K562 (cell line): ENCODE results near the gene SDF4. TPM values are rescaled to one million over a fixed set of nuclear protein-coding genes. Genes with fewer than 3 reads are reported as not detected.

ENCODE experiments used
- ATAC-seq: fragments of 200-7000 bp; cut with Tn5 transposase; 3 replicates; pipeline ENCODE4 v1.9.1; 2020; ENCODE audit warnings: moderate library complexity
- BruUV-seq: library from RNA; stranded (reverse); fragments of 400-500 nt; replicated peaks from 2 replicates; lab custom pipeline; 2021; lab: Mats Ljungman, UMichigan
- CTCF ChIA-PET: fragments of 300-600 bp; formaldehyde crosslinking; extraction: SDS; loops from one replicate; lab custom pipeline; 2021; ENCODE audit warnings: low intra/inter-chr PET ratio; lab: Yijun Ruan, JAX
- POLR2A ChIA-PET: fragments of 300-600, 350-650 bp; sonication (Branson Sonifier 250); formaldehyde crosslinking; extraction: SDS; loops from one replicate; lab custom pipeline; 2021; ENCODE audit warnings: antibody characterized with exemption, inconsistent platforms; lab: Yijun Ruan, JAX
- DNase-seq, 4 experiments: peaks; one replicate each; pipeline versions ENCODE4 v3.0.0 to v3.0.0-alpha.2; 2011 to 2018; ENCODE audit warnings: low spot score in 3 of 4, mixed read lengths in 3 of 4; ENCODE audit errors: extremely low read depth in 1 of 4
- FAIRE-seq: peaks from 2 replicates; lab custom pipeline; 2011; peaks lifted over from hg19 to GRCh38; lab: Jason Lieb, UNC
- H2AFZ ChIP-seq: 2 replicates; pipeline ENCODE4 v1.6.0; 2011; ENCODE audit warnings: low read depth, low read length, control low read depth, inconsistent platforms
- H3K27ac ChIP-seq: fragments of 200-600 bp; 3 replicates; pipeline ENCODE4 v1.8.0; 2011; ENCODE audit warnings: low read depth, mild to moderate bottlenecking, control low read depth, inconsistent platforms, low read length, moderate library complexity, mixed read lengths; ENCODE audit errors: extremely low read depth
- H3K27me3 ChIP-seq, 2 experiments: fragments of 300-600 bp in 1 of 2; 2 replicates in 1 of 2; 3 replicates in 1 of 2; pipeline versions ENCODE4 v1.6.0 to v1.8.0; 2011; ENCODE audit warnings: inconsistent platforms in 2 of 2, low read length in 2 of 2, mild to moderate bottlenecking in 1 of 2, mixed read lengths in 1 of 2, moderate library complexity in 1 of 2; ENCODE audit not compliant: control insufficient read depth in 2 of 2, insufficient read depth in 2 of 2
- H3K36me3 ChIP-seq: fragments of 300-600 bp; 3 replicates; pipeline ENCODE4 v1.8.0; 2011; ENCODE audit warnings: mild to moderate bottlenecking, low read length, inconsistent platforms; ENCODE audit not compliant: control insufficient read depth, insufficient read depth
- H3K4me1 ChIP-seq, 2 experiments: fragments of 200-600 bp in 1 of 2; replicated peaks in 1 of 2; 2 replicates in 1 of 2; 3 replicates in 1 of 2; pipeline versions ENCODE4 v1.5.1 to v1.8.0; 2011; ENCODE audit warnings: inconsistent platforms in 2 of 2, low read length in 2 of 2, mild to moderate bottlenecking in 1 of 2, mixed read lengths in 1 of 2, moderate library complexity in 1 of 2; ENCODE audit not compliant: control insufficient read depth in 2 of 2, insufficient read depth in 2 of 2
- H3K4me2 ChIP-seq: 2 replicates; pipeline ENCODE4 v1.6.1; 2011; ENCODE audit warnings: low read length, control low read depth, inconsistent platforms, mixed read lengths; ENCODE audit not compliant: insufficient read depth
- H3K4me3 ChIP-seq: fragments of 200-600 bp; sonication (generic), shearing (Covaris generic); 2 replicates; pipeline ENCODE4 v1.5.1; 2016; ENCODE audit warnings: control low read depth, inconsistent platforms
- H3K79me2 ChIP-seq: fragments of 200-600 bp; 3 replicates; pipeline ENCODE4 v1.8.0; 2011; ENCODE audit warnings: low read length, inconsistent platforms; ENCODE audit not compliant: control insufficient read depth, insufficient read depth
- H3K9ac ChIP-seq, 2 experiments: 2 replicates each; pipeline versions ENCODE4 v1.6.0 to v1.6.1; 2011; ENCODE audit warnings: low read depth in 2 of 2, low read length in 2 of 2, control low read depth in 1 of 2, inconsistent platforms in 1 of 2, mild to moderate bottlenecking in 1 of 2, mixed read lengths in 1 of 2; ENCODE audit not compliant: insufficient read depth in 1 of 2
- H3K9me1 ChIP-seq: one replicate; pipeline ENCODE4 v1.6.0; 2011; ENCODE audit warnings: inconsistent platforms, mild to moderate bottlenecking, low read length, moderate library complexity; ENCODE audit not compliant: control insufficient read depth, insufficient read depth
- H3K9me3 ChIP-seq: replicated peaks from 2 replicates; pipeline ENCODE4 v1.5.1; 2011; ENCODE audit warnings: low read depth, low read length, inconsistent platforms; ENCODE audit not compliant: control insufficient read depth, insufficient read depth
- H4K20me1 ChIP-seq: replicated peaks from 2 replicates; pipeline ENCODE4 v1.6.1; 2011; ENCODE audit warnings: low read length, inconsistent platforms, mixed read lengths; ENCODE audit not compliant: control insufficient read depth, insufficient read depth
- BACH1 ChIP-seq: fragments of 200-800 bp; sonication (Bioruptor generic); IDR thresholded peaks from 2 replicates; pipeline ENCODE4 v1.6.1; 2016; ENCODE audit warnings: missing genetic modification characterization, missing compliant biosample characterization
- ESRRA ChIP-seq: fragments of 450-650 bp; IDR thresholded peaks from 2 replicates; pipeline ENCODE4 v1.6.1; 2014; ENCODE audit warnings: low read depth, mild to moderate bottlenecking, moderate library complexity, borderline replicate concordance
- HNRNPK ChIP-seq: fragments of 200-400 bp; formaldehyde crosslinking; IDR thresholded peaks from one replicate; pipeline ENCODE4 v1.6.1; 2018; ENCODE audit warnings: mild to moderate bottlenecking, low read depth, low read length; ENCODE audit not compliant: poor library complexity, severe bottlenecking
- OTX1 ChIP-seq: fragments of 450-650 bp; formaldehyde crosslinking; IDR thresholded peaks from 2 replicates; pipeline ENCODE4 v1.4.0; 2022; ENCODE audit warnings: mild to moderate bottlenecking
- PHTF2 ChIP-seq: fragments of 250-450 bp; sonication (Bioruptor Pico); IDR thresholded peaks from 2 replicates; pipeline ENCODE4 v1.5.0; 2021; ENCODE audit warnings: mild to moderate bottlenecking
- POLR2H ChIP-seq: IDR thresholded peaks from 2 replicates; pipeline ENCODE4 v1.6.1; 2016; ENCODE audit warnings: missing genetic modification characterization, low read depth, mild to moderate bottlenecking, control low read depth, missing compliant biosample characterization, moderate library complexity
- SMAD4 ChIP-seq: fragments of 250-450 bp; sonication (Bioruptor Pico); conservative IDR thresholded peaks from 2 replicates; pipeline ENCODE4 v1.8.0; 2021; ENCODE audit warnings: inconsistent platforms, mild to moderate bottlenecking, moderate library complexity
- STAT5A ChIP-seq: IDR thresholded peaks from 2 replicates; pipeline ENCODE4 v1.6.1; 2012; ENCODE audit warnings: low read length, inconsistent platforms, borderline replicate concordance
- ZFP30 ChIP-seq: fragments of 250-450 bp; sonication (Bioruptor Pico); IDR thresholded peaks from 2 replicates; pipeline ENCODE4 v1.8.0; 2022; ENCODE audit warnings: moderate library complexity, mild to moderate bottlenecking, inconsistent platforms, borderline replicate concordance
- ZKSCAN3 ChIP-seq: fragments of 250-450 bp; sonication (Bioruptor Pico); IDR thresholded peaks from 2 replicates; pipeline ENCODE4 v1.4.0; 2020
- ZNF239 ChIP-seq: fragments of 250-450 bp; sonication (Bioruptor Pico); IDR thresholded peaks from 2 replicates; pipeline ENCODE4 v1.4.0; 2020; ENCODE audit warnings: mild to moderate bottlenecking
- ZNF589 ChIP-seq: fragments of 200-800 bp; sonication (Bioruptor generic); IDR thresholded peaks from 2 replicates; pipeline ENCODE4 v1.6.1; 2016; ENCODE audit warnings: low read depth, missing genetic modification characterization, missing compliant biosample characterization
- WGBS: fragments of 100-300 bp; shearing (Covaris generic); methylation state at CpG from one replicate; pipeline ENCODE4 v1.1.6; 2016; ENCODE audit warnings: low coverage, mixed read lengths; ENCODE audit not compliant: insufficient coverage; ENCODE audit errors: missing lambda C conversion rate; 5-methylcytosine and 5-hydroxymethylcytosine counted together
- in situ Hi-C: fragments of 300-500 bp; cut with MboI; formaldehyde crosslinking; loops from 4 replicates; pipeline ENCODE4 v1.15.0; 2018; ENCODE audit warnings: inconsistent platforms, mixed read lengths
- intact Hi-C: fragments of 100-400 bp; cut with micrococcal nuclease; formaldehyde crosslinking; loops from 2 replicates; pipeline ENCODE4 v1.14.2; 2022
- polyA plus RNA-seq, 8 experiments: library from polyadenylated mRNA; depleted of rRNA in 4 of 8; stranded (reverse) in 5 of 8; unstranded in 3 of 8; fragments of >200 nt; fragmentation: Nextera tagmentation in 2 of 8; fragmentation: Illumina TruSeq in 1 of 8; extraction: Ambion mirVana in 2 of 8; extraction: Trizol in 1 of 8; gene quantifications; 2 replicates each; pipeline versions ENCODE4 v1.2.1 to v1.2.3, GENCODE V29; 2011 to 2014; ENCODE audit warnings: inconsistent platforms in 1 of 8, missing spikeins in 1 of 8
- total RNA-seq, 7 experiments: library from RNA; depleted of rRNA in 6 of 7; stranded (reverse); fragments of >200 nt in 6 of 7; fragmentation: Illumina TruSeq in 2 of 7; extraction: Trizol in 2 of 7; gene quantifications; 2 replicates each; pipeline versions ENCODE4 v1.2.1 to v1.2.3, GENCODE V29; 2011 to 2021; ENCODE audit warnings: low replicate concordance in 1 of 7
- TF ChIP-seq, protein P1 (sequence below): fragments of 250-450 bp; sonication (Bioruptor Pico); IDR thresholded peaks from 2 replicates; pipeline ENCODE4 v1.5.0; 2022; ENCODE audit warnings: mild to moderate bottlenecking
- TF ChIP-seq, protein P2 (sequence below): fragments of 450-650 bp; IDR thresholded peaks from 2 replicates; pipeline ENCODE4 v1.6.1; 2016; ENCODE audit warnings: borderline replicate concordance
- TF ChIP-seq, protein P3 (sequence below): fragments of 450-650 bp; IDR thresholded peaks from 2 replicates; pipeline ENCODE4 v1.6.1; 2016; ENCODE audit warnings: mild to moderate bottlenecking

Gene SDF4
- total and polyA plus RNA-seq, 9 of the 15 experiments (the other 6 are each of a cell fraction or from before 2014, with no cell fraction given), result 0.35 to 160 (median 65.2) TPM

DNA sequence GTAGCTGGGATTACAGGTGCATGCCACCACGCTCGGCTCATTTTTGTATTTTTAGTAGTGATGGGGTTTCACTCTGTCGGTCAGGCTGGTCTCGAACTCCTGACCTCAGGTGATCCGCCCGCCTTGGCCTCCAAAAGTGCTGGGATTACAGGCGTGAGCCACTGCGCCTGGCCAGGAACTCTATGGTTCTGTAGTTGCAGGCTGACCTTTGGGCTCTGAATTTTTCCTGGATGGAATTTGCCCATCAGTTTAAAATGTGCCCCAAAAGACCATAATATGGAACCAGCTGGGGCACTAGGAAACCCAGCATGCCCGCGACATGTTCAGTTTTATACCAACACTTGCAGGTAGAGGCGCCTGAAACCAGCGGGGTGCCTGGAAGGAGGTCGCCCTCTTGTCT lies 46.8 kb upstream of the SDF4 start (continued):
- no peak for TF ChIP-seq SMAD4
- TF ChIP-seq BACH1 (tag), result no peak
- no peak for TF ChIP-seq POLR2H

DNA sequence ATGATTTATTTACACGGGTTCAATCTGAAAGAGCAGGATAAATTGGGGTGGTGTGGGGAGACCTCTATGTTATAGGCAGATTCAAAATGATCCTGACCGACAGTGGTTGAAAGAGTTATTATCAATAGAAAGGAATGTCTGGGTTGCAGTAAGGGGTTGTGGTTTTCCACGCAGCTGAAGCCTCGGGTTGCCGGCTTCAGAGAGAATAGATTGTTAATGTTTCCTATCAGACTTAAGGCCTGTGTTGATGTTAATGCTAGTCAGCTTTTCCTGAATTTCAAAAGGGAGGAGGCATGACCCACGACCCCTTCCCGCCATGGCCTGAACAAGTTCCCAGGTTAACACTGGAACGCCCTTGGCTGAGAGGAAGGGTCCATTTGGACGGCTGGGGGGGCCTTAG lies 44.0 kb upstream of the SDF4 start:
- POLR2A ChIA-PET, result interaction anchor here (2.0 kb wide), 1 partner anchor 10 kb away, joined by 6 read pairs; no protein-coding TSS in a partner anchor
- Histone ChIP-seq H3K27me3 (no peaks in the 10 kb centered on the region), H2AFZ (no peak overlapping the region), H3K9ac (no peak overlapping the region), H3K4me3 (no peak overlapping the region), H3K9me3 (no peaks in the 10 kb centered on the region), H4K20me1 (peaks cover 18% of the 10 kb centered on the region), H3K27ac (no peak overlapping the region), H3K79me2 (peaks cover 35% of the 10 kb centered on the region), H3K9me1 (peaks cover 7% of the 10 kb centered on the region), H3K36me3 (peaks cover 16% of the 10 kb centered on the region), H3K4me2 (no peak overlapping the region), H3K4me1 (peaks cover 15 to 48% of the 10 kb centered on the region in 2 experiments; a peak in 4 of 5 replicates)
- in situ Hi-C loops (no loop called here), intact Hi-C loops (no loop called here)
- CTCF ChIA-PET, result no interaction called here
- no peak for FAIRE-seq
- no peak for DNase-seq
- ATAC-seq, result no peak
- BruUV-seq, result TSS peak; percentile 47
- WGBS, result 39% methylated on average over 9 of the region's 9 CpGs
- TF ChIP-seq PHTF2 (CRISPR knock-in tag) (no peak), ZNF239 (CRISPR knock-in tag) (no peak), OTX1 (no peak), HNRNPK (no peak), SMAD4 (no peak), ZNF589 (no peak), ESRRA (no peak), ZFP30 (CRISPR knock-in tag) (no peak), STAT5A (no peak), ZKSCAN3 (CRISPR knock-in tag) (no peak)
- TF ChIP-seq, protein P1, sequence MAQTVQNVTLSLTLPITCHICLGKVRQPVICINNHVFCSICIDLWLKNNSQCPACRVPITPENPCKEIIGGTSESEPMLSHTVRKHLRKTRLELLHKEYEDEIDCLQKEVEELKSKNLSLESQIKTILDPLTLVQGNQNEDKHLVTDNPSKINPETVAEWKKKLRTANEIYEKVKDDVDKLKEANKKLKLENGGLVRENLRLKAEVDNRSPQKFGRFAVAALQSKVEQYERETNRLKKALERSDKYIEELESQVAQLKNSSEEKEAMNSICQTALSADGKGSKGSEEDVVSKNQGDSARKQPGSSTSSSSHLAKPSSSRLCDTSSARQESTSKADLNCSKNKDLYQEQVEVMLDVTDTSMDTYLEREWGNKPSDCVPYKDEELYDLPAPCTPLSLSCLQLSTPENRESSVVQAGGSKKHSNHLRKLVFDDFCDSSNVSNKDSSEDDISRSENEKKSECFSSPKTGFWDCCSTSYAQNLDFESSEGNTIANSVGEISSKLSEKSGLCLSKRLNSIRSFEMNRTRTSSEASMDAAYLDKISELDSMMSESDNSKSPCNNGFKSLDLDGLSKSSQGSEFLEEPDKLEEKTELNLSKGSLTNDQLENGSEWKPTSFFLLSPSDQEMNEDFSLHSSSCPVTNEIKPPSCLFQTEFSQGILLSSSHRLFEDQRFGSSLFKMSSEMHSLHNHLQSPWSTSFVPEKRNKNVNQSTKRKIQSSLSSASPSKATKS (CRISPR knock-in tag), result no peak
- TF ChIP-seq, protein P2, sequence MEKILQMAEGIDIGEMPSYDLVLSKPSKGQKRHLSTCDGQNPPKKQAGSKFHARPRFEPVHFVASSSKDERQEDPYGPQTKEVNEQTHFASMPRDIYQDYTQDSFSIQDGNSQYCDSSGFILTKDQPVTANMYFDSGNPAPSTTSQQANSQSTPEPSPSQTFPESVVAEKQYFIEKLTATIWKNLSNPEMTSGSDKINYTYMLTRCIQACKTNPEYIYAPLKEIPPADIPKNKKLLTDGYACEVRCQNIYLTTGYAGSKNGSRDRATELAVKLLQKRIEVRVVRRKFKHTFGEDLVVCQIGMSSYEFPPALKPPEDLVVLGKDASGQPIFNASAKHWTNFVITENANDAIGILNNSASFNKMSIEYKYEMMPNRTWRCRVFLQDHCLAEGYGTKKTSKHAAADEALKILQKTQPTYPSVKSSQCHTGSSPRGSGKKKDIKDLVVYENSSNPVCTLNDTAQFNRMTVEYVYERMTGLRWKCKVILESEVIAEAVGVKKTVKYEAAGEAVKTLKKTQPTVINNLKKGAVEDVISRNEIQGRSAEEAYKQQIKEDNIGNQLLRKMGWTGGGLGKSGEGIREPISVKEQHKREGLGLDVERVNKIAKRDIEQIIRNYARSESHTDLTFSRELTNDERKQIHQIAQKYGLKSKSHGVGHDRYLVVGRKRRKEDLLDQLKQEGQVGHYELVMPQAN, result no peak
- TF ChIP-seq, protein P3, sequence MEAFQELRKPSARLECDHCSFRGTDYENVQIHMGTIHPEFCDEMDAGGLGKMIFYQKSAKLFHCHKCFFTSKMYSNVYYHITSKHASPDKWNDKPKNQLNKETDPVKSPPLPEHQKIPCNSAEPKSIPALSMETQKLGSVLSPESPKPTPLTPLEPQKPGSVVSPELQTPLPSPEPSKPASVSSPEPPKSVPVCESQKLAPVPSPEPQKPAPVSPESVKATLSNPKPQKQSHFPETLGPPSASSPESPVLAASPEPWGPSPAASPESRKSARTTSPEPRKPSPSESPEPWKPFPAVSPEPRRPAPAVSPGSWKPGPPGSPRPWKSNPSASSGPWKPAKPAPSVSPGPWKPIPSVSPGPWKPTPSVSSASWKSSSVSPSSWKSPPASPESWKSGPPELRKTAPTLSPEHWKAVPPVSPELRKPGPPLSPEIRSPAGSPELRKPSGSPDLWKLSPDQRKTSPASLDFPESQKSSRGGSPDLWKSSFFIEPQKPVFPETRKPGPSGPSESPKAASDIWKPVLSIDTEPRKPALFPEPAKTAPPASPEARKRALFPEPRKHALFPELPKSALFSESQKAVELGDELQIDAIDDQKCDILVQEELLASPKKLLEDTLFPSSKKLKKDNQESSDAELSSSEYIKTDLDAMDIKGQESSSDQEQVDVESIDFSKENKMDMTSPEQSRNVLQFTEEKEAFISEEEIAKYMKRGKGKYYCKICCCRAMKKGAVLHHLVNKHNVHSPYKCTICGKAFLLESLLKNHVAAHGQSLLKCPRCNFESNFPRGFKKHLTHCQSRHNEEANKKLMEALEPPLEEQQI, result no peak
